GM19452 (cell line): ENCODE measurements around the gene ARHGAP8.
"Not testable (repeated sequence)": the region's sequence is repeated elsewhere in the genome, so short reads cannot be mapped to it uniquely, and the experiment has no call there.

Source experiments
- ATAC-seq: cut with Tn5 transposase; IDR thresholded peaks from one replicate; pipeline ENCODE4 v1.9.1; 2021; ENCODE audit not compliant: unreplicated experiment

ARHGAP8 gene

DNA sequence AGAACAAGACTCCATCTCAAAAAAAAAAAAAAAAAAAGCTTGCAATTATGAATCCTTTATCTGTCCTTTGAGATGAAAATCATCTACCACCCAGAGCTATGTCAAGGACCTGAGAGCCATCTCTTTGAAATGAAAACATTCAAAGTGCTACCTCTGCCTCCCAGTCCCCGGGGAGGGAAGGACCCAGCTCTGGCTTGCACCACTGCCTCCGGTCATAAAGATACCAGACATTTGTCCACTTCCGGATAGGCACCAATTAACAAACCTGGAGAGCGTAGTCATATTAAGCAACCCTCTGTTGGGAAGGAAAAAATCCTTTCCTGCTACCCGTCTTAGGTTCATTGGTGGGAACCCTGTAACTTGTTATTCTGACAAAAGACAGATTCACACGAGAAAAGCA, 98.6 kb downstream of the ARHGAP8 start:
- ATAC-seq = no peak

DNA sequence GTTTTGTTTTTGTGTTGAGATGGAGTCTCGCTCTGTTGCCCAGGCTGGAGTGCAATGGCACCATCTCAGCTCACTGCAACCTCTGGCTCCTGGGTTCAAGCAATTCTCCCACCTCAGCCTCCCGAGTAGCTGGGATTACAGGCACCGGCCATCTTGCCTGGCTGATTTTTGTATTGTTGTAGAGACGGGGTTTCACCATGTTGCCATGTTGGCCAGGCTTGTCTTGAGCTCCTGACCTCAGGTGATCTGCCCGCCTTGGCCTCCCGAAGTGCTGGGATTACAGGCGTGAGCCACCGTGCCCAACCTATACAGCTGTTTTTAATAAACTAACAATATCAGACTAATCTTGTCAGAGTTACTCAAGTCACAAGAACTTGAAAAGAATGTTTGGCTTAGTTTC, 102.3 kb downstream of the ARHGAP8 start:
- not testable (repeated sequence) for ATAC-seq

DNA sequence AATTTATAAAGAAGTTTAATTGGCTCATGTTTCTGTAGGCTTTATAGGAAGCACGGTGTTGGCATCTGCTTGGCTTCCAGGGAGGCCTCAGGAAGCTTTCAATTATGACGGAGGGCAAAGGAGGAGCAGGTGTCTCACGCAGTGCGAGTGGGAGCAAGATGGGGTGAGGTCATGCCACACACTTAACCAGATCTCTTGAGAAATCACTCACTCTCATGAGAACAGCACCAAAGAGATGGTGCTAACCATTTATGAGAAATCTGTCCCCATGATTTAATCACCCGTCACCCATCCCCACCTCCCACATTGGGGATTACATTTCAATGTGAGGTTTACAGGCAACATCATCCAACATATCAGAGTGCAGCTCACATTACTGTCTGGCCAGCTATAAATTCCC, 103.5 kb downstream of the ARHGAP8 start:
- no peak for ATAC-seq

DNA sequence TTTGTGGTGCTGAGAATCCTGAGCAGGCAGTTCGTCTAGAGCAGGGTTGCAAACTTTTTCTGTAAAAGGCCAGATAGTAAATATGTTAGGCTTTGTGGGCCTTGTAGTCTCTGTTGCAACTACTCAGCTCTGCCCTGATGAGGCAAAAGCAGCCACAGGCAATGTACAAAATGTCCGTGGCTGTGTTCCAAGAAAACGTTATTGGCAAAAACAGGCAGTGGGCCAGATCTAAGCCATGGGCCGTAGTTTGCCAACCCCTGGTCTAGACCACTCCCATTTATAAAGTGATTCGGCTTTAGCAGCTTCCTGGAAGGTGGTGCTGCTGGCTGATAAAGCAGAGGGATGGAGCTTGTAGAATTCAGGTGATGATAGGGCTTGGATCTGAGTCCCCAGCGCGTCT, 106.4 kb downstream of the ARHGAP8 start:
- not testable (repeated sequence) for ATAC-seq

DNA sequence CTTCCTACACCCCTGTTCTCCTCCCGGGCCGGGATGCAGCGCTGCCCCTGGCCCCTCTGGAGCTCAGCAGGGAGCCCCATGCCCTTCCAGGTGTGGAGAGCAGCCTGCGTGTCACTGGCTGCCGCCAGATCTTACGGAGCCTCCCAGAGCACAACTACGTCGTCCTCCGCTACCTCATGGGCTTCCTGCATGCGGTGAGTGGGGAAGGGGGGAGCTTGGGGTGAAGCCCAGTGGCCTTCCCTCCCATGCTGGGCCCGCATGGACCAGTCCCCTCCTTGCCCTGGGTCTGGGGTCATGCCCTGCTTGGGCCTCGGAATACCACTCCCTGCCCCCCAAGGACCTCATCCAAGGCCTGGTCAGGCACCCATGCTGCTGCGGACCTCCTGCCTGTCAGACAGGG, 107.3 kb downstream of the ARHGAP8 start:
- no peak for ATAC-seq

DNA sequence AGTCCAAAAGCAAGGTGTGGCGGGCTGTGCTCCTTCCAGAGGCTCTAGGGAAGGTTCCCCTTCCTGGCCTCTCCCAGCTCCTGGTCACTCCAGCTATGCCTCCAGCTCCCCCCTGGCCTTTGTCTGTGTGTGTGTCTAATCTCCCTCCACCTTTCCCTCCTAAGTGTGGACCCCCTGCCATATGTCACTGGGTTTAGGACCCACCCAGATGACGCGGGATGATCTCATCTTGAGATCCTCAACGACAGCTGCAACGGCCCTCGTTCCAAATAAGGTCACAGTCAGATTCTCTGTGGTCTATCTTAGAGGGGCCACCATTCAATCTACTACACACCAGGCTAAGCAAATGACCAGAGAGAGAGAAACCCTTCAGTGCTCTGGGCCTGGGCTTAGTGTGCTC, 107.9 kb downstream of the ARHGAP8 start:
- no peak for ATAC-seq

DNA sequence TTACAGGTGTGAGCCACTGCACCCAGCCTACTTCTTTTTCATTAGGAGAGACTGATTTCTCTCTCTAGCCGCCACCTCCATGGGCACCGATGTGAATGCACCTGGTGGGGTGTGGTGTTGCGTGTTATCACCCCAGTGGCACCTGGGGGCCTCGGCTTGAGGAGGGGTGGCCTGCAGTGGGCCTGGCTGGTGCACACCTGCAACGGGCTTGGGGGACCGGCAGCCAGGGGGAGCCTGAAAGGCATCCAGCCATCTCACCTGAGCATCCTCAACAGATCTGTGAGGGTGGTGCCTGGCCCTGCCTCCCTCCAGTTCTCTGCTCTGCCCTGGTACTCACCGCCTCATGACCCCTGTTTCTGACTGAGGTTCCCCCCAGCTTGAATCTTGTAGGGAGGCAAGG, 108.9 kb downstream of the ARHGAP8 start:
- no peak for ATAC-seq

DNA sequence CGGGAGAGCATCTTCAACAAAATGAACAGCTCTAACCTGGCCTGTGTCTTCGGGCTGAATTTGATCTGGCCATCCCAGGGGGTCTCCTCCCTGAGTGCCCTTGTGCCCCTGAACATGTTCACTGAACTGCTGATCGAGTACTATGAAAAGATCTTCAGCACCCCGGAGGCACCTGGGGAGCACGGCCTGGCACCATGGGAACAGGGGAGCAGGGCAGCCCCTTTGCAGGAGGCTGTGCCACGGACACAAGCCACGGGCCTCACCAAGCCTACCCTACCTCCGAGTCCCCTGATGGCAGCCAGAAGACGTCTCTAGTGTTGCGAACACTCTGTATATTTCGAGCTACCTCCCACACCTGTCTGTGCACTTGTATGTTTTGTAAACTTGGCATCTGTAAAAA, 109.9 kb downstream of the ARHGAP8 start:
- ATAC-seq = no peak

DNA sequence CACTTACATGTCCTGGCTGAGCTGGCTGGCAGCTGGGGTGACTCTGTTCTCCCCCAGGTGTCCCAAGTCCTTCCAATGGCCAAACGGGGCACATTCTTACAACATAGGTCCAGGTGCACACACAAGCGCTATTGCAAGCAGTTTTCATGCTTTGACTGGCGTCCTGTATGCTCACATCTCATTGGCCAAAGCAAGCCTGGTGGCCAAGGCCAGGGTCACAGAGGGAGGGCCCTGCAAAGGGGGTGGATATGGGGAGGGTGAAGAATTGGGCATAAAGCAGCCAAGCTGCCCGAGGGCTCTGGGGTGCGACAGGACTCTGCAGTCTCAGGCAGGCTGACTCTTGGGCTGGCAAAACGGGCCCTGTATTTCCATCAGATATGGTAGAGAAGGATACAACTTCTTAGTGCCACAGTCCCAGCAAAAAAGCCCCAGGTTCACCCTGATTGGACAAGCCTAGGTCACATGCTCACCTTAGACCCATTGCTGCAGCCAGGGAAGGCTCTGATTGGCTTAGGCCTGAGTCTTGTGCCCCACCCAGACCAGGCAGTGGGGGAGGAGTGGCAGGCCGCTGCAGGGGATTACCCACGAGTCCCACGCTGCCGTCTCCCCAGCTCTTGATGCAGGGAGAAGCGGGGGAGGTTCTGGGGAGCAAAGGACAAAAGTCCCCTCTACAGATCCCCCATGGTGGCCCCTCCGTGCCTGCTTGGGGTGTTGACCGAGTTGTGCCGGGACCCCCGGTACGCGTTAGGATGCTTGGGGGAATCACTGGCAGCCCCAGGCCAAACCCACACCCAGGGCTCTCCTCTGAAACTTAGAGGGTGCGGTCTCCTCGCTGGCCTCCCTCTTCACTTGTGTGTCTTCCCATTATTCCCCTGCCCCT, 110.8 kb downstream of the ARHGAP8 start:
- no peak for ATAC-seq

DNA sequence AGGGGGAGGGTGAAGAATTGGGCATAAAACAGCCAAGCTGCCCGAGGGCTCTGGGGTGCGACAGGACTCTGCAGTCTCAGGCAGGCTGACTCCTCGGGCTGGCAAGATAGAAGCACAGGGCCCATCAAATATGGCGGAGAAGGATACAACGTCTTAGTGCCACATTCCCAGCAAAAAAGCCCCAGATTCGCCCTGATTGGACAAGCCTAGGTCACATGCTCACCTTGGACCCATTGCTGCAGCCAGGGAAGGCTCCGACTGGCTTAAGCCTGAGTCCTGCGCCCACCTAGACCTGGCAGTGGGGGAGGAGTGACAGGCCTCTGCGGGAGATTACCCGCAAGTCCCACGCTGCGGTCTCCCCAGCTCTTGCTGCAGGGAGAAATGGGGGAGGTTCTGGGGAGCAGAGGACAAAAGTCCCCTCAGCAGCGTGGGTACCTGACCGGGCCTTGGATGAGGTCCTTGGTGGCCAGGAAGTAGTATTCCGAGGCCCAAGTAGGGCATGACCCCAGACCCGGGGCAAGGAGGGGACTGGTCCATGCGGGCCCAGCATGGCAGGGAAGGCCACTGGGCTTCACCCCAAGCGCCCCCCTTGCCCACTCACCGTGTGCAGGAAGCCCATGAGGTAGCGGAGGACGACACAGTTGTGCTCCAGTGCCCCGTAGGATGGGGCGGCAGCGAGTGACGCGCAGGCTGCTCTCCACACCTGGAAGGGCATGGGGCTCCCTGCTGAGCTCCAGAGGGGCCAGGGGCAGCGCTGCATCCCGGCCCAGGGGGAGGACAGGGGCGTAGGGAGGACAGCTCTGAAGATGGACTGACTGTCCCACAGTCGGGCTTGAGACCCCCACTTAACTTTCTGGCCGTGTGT, 113.0 kb downstream of the ARHGAP8 start:
- no peak for ATAC-seq

DNA sequence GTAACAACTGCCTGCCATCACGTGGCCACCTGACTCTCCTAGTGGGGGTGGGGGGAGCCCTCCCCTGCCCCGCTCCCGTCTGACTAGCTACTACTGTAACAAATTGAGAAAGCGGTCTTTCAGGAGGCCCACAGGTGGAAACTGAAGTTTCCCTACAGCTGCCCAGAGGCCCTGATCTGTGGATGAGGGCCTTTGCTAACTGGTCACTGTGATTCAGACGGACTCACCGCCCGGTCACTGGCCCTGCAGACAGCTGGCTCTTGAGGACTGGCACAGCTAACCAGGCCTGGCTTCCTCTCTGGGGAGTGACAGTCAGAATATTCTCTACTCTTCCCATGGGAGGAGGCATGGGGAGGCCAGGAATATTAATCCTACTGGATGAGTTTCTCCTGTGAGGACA, 116.8 kb downstream of the ARHGAP8 start:
- ATAC-seq = no peak

DNA sequence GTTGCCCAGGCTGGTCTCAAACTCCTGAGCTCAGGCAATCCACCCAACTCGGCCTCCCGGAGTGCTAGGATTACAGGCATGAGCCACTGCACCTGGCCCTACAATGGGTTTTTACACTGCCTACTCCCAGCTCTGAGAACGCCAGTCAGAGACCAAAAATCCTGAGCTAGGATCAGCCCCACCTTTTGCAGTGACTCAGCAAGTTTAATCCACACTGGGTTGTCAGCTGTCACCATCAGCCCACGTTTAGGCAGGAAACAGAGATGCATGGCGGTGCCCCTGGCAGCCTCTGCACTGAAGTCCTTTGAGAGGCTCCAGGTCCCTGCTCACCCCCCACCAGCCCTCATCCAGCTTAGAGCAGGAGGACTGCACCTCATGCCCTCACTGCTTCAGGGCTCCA, 117.6 kb downstream of the ARHGAP8 start:
- ATAC-seq = no peak

DNA sequence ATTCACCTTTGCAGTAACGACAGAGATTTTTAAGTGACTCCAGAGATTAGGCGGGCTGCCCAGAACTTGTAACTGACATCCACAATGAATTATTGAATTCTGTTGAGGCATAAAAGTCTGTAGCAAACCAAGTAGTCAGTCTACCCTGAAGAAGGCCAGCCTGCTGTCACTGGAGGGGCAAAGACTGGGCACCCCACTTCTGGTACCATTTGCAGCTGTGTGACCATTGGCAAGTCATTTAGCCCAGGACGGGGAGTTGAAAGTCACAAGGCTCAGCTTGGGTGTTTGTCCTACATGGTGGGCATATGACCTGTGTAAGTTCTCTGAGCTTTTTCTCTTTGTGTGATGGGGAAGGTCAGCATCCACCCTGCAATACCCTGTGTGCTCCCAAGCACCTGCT, 119.4 kb downstream of the ARHGAP8 start:
- ATAC-seq = no peak

DNA sequence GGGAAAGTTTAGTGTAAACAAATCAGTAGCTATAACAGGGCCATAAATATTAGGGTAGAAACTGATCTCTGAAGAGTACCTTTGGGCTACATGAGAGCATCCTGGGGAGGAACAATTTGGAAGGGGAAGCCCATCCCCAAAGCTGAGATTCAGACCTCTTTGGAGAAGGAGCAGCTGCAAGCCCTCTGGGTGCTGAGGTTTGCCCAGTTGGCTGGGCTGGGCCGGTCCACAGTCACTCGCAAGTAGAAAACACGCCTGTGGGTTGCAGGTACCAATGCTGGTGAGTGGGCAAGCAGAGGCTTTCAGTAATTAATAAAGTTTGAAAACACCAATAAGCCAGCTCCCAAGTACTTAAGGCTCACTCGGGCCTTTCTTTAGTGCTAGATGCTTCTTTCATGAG, 124.5 kb downstream of the ARHGAP8 start:
- ATAC-seq = no peak

DNA sequence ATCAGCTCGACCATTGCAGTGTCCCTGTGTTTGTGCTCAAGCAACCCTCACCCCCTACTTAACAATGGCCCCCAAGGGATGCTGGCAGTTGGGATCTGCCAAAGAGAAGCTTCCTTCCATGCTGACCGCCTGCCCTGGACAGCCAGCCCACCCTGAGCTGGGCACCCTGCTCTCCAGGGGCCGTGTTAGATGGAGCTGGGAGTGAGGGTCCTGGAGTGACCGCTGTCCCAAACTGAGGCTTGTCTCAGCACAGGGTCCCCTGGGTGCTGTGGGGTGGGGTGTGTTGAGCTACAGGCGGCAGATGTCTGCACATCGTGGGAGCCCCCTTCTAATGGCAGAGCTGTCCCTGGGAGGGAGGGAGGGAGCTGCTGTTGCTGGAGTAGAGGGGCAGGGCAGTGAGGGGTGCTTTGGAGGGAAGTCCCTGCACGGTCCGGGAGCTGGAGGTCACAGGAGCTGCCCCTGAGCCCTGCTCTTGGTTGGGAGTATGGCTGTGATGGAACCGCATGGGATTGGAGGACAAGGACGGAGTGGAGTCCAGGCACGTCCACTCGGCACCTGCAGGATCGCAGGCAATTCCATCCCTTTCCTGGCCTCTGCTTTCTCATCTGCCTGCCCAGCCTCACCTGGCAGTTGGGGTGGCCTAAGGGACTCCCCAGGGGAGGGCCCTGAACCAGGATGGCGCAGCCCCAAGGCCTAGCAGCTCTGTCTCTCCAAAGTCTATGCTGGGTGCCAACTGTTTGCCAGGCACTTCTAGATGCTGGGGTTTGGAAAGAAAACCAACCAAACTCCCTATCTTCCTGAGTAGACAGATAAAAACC, 126.3 kb downstream of the ARHGAP8 start:
- ATAC-seq = no peak

DNA sequence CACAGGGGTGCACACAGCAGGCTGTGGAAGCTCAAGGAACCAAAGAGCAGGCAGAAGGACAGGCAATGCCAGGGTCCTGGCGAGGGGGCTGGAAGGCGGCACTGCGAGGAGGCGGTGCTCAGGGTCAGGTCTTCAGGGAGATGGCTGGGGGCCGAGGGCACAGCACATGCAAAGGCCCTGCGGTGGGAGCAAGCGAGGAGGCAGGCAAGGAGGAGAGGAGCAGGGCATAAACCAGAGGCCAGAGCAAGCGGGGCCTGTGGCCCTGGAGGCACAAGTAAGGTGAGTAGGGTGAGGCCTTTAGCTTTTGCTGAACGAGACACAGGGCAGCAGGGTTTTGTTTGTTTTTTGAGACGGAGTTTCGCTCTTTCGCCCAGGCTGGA, 126.9 kb downstream of the ARHGAP8 start:
- ATAC-seq = no peak

DNA sequence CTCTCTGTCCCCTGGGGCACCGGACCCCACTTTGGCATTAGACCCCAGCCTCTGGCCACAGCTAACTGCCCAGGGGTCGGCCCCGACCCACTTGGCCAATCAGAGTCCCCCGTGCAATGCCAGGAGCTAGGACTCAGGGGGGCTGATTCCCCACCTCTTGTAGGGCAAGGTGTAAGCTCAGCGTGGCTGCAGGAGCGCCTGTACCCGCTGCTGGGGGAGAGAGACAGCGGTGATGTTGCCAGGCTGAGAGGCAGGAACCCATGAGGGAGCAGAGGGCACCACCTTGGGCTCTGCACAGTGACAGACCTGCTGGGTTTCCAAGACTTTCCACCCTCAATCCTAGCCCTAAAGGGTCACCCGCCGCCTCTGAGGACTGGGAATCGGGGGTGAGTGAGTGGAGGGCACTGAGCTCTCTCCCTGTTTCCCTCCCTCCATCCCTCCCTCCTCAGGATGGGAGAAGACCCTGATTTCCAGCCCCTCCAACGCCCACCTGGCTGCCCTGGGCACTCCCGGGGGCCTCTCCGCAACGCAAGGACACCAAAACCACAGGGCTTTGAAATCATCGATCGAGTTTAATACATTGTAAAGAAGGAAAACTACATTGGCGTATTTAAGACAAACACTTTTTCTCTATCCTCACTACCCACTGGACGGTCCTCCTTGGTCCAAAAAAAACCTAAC, 128.4 kb downstream of the ARHGAP8 start:
- ATAC-seq = no peak

DNA sequence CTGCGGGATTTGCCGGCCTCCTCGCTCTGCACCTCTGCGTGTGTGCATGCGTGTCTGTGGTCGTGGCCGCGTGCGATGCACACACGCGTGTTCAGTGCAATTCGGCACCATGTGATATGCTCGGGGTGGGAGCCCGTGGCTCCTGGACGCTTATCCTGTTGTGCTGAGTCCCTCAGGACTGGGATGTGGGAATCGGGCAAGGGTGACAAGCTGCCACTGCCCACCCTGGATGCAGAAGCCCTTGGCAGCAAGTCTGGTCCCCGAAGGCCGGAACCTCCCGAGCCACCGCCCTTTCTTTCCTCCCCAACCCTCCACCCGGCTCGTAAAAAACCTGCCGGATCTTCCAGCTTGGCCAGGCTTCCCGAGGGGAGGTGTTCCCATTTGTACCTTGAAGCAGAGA, 129.2 kb downstream of the ARHGAP8 start:
- ATAC-seq = no peak

DNA sequence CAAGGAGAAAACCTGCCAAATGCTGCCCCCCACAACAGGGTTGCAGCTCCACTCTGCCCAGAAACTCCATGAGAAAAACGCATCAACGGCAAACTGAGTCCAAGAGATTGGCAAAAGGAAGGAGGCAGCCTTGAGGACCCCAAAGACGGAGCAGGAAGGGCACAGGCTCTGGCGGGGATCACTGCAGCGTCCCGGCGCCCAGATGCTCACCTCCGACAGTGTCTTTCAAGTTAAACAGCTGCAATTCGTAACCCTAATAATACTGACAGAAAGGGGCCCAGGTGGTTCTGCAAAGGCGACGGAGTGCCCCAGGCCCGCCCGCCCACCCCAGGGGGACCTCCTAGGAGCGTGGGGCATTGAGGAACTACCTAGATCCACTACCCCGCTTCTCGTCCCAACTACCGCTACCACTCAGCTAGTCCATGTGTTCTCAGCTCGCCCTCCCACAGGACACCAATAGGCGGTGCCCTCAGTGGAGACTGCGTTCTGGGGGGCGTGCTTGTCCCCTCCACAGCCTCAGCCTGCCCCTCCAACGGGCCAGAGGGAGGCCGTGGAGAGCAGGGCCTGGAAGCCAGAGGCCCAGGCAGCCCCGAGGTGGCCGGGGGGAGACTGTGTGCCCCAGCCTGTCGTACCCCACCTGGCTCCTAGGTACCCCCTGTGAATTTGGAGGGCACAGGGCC, 130.0 kb downstream of the ARHGAP8 start:
- no peak for ATAC-seq

DNA sequence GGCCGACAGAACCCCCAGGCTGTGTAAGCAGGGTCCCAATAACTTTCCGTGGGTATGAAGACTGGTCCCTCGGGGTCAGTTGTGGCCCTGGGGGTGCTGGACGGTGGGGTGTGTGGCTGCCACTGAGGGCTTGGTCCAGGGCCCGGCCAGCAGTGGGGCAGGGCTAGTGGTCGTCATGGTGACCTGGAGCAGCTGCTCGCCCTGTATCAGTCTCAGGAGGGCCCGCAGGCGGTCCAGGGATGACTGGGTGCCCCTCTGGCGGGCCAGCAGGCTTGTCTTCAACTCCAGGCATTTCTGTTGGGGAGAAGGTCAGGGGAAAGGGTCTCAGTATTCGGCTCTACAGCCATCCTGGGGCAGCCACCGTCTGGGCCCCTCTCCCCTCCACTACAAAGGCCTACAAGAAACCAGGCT, 130.6 kb downstream of the ARHGAP8 start:
- ATAC-seq = no peak
